ENCODE measurements around the gene MAP3K21.

DNA sequence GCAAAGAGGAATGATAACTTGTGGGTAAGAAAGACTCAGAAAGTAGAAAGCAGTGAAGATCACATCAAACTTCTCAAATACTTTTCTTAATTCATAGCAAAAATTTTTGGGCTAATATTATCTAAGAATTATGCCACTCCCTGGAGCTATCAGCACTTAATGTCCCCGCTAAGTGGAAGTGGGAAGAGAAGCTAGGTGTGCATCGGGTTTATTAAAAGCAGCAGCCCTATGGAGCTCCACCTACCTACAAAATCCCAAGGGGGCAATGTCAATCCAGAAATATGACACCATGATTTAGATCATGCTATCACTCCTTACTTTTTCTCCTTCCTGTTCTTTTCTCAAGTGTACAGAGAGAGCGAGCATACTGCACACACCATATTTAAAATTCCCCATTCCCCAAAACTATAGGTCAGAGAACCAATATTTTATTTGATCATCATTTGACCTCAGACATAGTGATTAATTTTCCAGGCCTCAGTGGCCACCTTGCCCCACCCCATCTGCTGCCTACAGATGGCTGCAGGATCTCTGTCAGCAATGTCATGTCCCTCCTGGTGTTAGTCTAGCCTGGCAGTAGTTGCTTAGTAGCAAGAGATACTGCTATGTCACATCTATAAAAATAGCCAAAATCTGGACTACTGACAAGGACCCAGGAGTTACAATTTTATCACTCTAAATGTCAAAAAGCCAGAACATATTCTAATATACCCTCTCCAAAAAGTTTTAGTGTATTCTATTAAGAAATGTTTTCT is 66.6 kb downstream of the MAP3K21 start:
- no peak for TF ChIP-seq CTCF (IDR thresholded peaks at IDR 0.05)
- no peak for TF ChIP-seq POLR2AphosphoS5 (IDR thresholded peaks at IDR 0.05)
